ENCODE measurements around the gene DIMT1. TPM values are rescaled to one million over a fixed set of nuclear protein-coding genes. Genes with fewer than 3 reads are reported as not detected.

The DIMT1 gene
- total and polyA plus RNA-seq, 2 experiments from 2014 or later = 53.0 to 56.5 TPM

GRCh38 chr5:62421414-62421813, 17.7 kb upstream of the DIMT1 start:
- no peak for DNase-seq (ENCODE audit: low spot score)
- Mint-ChIP-seq H3K4me1 (peaks cover 2% of the 10 kb centered on the region), H3K9me3 (no peaks in the 10 kb centered on the region), H3K4me3 (no peak overlapping the region), H3K36me3 (ENCODE audit: low read depth) (peaks cover 9% of the 10 kb centered on the region), H3K27me3 (ENCODE audit: insufficient read depth, low read depth, poor library complexity) (no peaks in the 10 kb centered on the region), H3K27ac (no peak overlapping the region)
- H3K4me1 ChIP-seq (ENCODE audit: insufficient read depth) = no peaks in the 10 kb centered on the region
- H3K9me2 ChIP-seq (ENCODE audit: insufficient read depth) = no peaks in the 10 kb centered on the region
- H3F3A ChIP-seq (replicated peaks; ENCODE audit: low read depth) = no peaks in the 10 kb centered on the region
- H3K4me2 ChIP-seq = no peak overlapping the region
- no peak overlapping the region for H2AFZ ChIP-seq
- no peak for ATAC-seq
- H3K27me3 ChIP-seq (ENCODE audit: insufficient read depth) = no peaks in the 10 kb centered on the region
- TF ChIP-seq ETS1 (IDR thresholded peaks at IDR 0.05) = no peak
- no peak for TF ChIP-seq EZH2 (IDR thresholded peaks at IDR 0.05; ENCODE audit: low read depth, unreplicated experiment)
- TF ChIP-seq, protein P1, sequence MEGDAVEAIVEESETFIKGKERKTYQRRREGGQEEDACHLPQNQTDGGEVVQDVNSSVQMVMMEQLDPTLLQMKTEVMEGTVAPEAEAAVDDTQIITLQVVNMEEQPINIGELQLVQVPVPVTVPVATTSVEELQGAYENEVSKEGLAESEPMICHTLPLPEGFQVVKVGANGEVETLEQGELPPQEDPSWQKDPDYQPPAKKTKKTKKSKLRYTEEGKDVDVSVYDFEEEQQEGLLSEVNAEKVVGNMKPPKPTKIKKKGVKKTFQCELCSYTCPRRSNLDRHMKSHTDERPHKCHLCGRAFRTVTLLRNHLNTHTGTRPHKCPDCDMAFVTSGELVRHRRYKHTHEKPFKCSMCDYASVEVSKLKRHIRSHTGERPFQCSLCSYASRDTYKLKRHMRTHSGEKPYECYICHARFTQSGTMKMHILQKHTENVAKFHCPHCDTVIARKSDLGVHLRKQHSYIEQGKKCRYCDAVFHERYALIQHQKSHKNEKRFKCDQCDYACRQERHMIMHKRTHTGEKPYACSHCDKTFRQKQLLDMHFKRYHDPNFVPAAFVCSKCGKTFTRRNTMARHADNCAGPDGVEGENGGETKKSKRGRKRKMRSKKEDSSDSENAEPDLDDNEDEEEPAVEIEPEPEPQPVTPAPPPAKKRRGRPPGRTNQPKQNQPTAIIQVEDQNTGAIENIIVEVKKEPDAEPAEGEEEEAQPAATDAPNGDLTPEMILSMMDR (conservative IDR thresholded peaks at IDR 0.05; ENCODE audit: low read depth in 2 of 2) = no peak
- TF ChIP-seq STAT1 (IDR thresholded peaks at IDR 0.05; ENCODE audit: unreplicated experiment) = no peak
- TF ChIP-seq CREB1 (CRISPR knock-in tag; IDR thresholded peaks at IDR 0.05; ENCODE audit: low read depth) = no peak
- TF ChIP-seq EZH2phosphoT487 (IDR thresholded peaks at IDR 0.05; ENCODE audit: unreplicated experiment) = no peak
- no peak for TF ChIP-seq JUNB (IDR thresholded peaks at IDR 0.05; ENCODE audit: unreplicated experiment)
- TF ChIP-seq ZNF331 (CRISPR knock-in tag; IDR thresholded peaks at IDR 0.05; ENCODE audit: low read depth) = no peak
- no peak for TF ChIP-seq ZNF462 (CRISPR knock-in tag; IDR thresholded peaks at IDR 0.05)
- no peak for TF ChIP-seq REST (IDR thresholded peaks at IDR 0.05; ENCODE audit: unreplicated experiment)
- no peak for TF ChIP-seq POLR2AphosphoS5 (IDR thresholded peaks at IDR 0.05; ENCODE audit: low read depth)
- no peak for TF ChIP-seq NANOG (IDR thresholded peaks at IDR 0.05; ENCODE audit: borderline replicate concordance)
- TF ChIP-seq ZNF114 (CRISPR knock-in tag; IDR thresholded peaks at IDR 0.05) = no peak
- H3K79me2 ChIP-seq (replicated peaks; ENCODE audit: insufficient read depth) = peaks cover 100% of the 10 kb centered on the region
- H4K20me1 ChIP-seq (replicated peaks; ENCODE audit: insufficient read depth) = peaks cover 35% of the 10 kb centered on the region
- H3K4me3 ChIP-seq = no peak overlapping the region
- H3K27ac ChIP-seq (ENCODE audit: low read depth) = no peak overlapping the region
- no peaks in the 10 kb centered on the region for H3K36me3 ChIP-seq (ENCODE audit: insufficient read depth)
